HG03378 (cell line): ENCODE measurements around the gene STX7.
A peak's percentile ranks its signal among the peaks of the same experiment; 100 is the strongest.

ENCODE experiments used
- ATAC-seq: cut with Tn5 transposase; IDR thresholded peaks from one replicate; pipeline ENCODE4 v1.9.1; 2021; ENCODE audit warnings: mild to moderate bottlenecking, moderate library complexity; ENCODE audit not compliant: unreplicated experiment

The STX7 gene

GRCh38 chr6:132506869-132507808 lies 5.8 kb downstream of the STX7 start:
- no peak for ATAC-seq

DNA sequence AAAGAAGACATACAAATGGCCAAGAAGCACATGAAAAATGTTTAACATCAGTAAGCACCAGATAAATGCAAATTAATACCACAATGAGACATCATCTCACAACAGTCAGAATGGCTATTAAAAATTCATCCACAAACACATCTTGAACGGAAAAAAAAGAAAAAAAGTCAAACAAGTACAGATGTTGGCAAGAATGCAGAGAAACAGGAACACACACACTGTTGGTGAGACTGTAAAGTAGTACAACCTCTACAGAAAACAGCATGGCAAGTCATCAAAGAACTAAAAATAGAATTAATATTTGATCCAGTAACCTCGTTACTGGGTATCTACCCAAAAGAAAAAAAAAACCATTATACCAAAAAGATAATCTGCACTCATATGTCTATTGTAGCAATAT lies 6.5 kb downstream of the STX7 start:
- ATAC-seq: no peak

DNA sequence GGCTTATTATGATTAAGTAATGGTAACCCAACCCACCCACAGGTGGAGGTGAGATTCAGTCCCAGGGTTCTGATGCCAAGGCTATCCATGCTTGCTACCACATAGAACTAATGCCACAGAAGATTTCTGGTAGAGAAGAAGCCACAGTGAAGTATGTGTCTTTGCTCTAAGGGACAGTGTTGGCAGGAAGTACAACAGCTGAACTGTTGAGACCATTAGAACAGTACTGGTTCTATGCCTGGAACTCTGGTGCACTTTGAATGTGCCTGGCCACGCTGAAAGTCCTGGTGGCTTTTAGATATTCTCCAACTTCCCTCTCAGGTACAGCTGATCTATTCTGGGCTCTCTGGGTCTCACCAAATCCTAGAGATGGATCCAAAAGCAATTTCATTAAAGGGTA lies 7.8 kb downstream of the STX7 start:
- no peak for ATAC-seq

GRCh38 chr6:132504757-132505156 lies 8.2 kb downstream of the STX7 start:
- ATAC-seq: no peak

DNA sequence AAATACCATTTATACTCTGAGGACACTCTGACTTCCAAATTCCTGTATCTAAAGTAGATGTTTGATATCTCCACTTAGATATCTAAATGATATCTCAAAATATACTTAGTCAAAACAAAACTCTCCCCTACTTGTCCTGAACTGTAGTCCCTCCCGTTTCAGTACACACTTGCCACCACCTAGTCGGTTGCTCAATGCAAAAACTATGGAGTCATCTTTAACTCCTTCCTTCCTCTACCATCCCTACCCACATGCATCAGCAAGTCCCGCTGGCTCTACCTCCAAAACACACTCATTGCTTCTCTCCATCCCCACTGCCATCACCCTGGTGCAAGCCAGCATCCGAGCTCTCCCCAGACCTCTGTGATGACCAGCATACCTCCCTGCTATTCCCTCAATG lies 13.2 kb downstream of the STX7 start:
- ATAC-seq: no peak

GRCh38 chr6:132498638-132499037 lies 14.3 kb downstream of the STX7 start:
- ATAC-seq: peak; percentile 54

DNA sequence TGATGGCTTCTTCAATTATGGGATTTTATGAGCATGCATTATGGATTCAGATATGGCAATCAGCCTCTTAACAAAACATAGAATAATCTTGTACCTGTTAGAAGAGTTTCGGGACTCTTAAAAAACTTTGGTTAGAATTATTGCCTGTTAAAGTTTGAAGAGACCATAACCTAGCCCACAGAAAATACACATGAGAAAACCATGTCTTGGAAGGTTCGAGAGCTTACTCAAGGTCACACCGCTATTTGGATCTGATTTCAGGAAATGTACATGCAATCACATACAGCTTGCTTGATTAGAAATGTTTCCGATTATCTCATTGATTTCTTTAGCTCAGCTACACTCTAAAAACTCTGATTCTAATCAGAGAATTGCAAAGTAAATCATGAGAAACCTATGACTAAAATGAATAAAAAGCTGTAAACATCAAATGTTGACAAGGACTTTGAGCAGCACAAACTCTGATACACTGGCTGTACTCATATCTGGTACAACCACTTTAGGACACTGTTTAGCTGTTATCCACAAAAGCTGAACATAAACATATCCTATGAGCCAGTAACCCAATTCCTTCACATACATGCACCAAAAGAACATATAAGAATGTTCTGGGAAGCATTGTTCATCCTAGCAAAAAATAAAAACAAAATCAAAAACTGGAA lies 16.3 kb downstream of the STX7 start:
- ATAC-seq: no peak

- peak; percentile 57 for ATAC-seq
Observed at GRCh38 chr6:132495604-132496079, 17.3 kb downstream of the STX7 start.

GRCh38 chr6:132494954-132495353 lies 18.0 kb downstream of the STX7 start:
- ATAC-seq: peak; percentile 34

DNA sequence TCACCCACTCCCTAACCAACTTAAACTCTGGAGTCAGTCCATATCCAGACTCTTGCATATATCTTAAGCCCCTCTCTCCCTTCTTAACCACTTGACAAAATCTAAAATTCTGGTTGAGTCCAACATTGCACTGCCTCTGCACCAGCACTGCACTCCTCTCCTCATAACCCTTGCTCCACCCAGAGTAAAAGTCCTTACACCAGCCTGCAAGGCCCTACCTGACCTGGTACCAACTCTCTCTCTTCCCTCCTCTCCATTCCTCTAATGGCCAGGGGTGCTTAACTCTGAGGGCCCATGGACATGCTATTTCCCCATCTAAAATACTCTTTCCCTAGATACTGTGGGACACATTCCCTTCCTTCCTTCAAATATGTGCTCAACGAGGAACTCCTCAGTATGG lies 21.0 kb downstream of the STX7 start:
- no peak for ATAC-seq

DNA sequence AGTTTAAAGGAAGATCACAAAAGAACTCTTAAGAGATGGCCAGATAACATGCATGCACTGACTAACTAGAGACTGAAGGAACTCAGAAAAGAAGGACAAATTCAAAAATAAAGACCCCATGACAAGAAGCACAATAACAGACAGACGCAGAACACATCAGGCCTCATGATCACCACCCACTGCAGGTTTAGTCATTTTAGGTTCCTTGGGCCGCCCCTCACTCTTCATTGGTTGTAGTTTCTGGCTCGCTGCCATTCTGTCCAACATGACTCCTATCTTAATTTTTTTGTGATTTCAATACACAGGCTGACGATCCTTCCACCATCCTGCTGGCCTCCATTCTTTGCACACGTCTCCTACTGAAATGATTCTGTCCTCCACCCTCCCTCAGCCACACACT lies 21.6 kb downstream of the STX7 start:
- ATAC-seq: no peak

GRCh38 chr6:132490478-132491204 lies 22.3 kb downstream of the STX7 start:
- ATAC-seq: peak; percentile 37

DNA sequence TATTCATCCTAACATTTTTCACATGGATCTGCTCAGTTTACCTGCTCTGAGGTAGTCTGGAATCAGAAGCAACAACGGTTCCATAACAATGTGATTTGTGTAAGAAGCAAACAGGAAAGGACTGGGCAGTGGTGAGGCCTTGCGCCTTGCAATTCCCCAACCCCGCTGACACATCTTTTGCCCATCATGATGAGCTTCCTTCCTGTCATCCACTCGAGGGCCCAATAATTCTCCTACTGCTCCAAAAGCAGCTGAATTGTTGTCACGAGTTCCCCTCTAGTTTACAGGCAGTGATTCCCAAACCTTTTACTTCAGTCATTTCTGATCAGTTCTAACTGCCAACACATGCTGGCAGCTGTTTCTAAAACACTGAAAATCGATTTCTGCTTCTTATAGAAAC lies 22.9 kb downstream of the STX7 start:
- ATAC-seq: peak; percentile 42

DNA sequence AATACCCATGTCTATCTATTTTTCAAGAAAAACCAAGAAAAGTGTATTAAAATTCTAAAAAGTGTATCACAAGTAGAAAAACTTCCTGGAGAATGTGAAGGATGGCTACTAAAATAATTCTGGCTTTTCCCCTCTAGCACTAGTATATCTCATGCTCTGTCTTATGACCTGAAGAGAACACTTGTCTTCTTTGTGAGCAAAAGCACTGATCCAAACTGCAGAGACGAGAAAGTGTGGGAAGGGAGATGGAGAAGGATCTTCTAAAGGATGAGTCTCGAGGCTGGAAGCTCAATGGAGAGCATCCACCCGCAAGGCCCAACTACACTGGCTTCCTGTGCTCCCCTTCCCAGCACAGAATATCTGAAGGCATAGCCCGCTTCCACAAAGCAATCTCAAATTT lies 23.5 kb downstream of the STX7 start:
- no peak for ATAC-seq

DNA sequence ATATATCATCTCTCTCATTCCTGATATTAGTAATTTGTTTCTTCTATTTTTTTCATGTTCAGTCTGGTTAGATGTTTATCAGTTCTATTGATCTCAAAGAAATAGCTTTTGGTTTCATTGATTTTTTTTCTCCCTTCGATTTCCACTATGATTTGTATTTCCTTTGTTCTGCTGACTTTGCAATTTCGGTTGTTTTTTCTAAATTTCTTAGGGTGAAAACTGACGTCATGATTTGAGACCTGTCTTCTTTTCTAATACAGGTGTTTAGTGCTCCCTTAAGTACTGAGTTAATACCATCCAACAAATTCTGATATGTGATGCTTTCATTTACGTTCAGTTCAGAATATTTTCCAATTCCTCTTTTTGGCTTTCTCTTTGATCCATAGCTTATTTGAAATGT lies 25.2 kb downstream of the STX7 start:
- no peak for ATAC-seq

DNA sequence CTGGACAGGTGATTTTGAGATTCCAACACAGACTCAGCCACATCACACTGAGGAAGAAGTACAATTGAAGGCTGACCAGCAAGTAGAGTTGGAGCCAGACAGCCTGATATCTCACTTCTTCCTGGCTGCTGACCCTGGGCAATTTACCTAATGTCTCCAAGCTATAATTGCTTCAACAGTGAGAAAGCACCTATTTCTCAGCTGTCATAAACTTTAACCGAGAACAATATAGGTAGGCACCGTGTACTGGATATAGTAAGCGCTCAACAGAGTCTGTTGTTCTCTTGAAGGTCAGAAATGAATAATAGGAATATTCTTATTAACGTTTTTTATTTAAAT lies 28.3 kb downstream of the STX7 start:
- no peak for ATAC-seq

- peak; percentile 75 for ATAC-seq
Observed at GRCh38 chr6:132483779-132484679, 28.9 kb downstream of the STX7 start.

DNA sequence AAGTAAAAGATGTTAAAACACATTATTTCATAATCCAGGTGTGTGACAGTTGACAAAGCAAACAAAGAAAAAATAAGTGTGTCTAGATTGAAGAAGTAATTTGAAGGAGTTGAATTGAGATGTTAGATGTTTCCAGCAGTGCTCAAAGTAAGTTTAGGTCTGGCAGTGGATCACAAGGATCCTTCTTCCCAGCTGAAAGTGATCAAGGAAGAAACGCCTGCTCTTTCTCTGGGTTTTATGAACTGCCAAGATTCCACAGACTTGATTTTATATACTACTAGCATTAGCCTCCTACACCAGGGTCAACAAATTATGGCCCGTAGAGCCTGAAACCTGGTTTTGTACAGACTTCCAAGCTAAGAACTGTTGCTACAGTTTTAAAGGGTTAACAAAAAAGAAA lies 30.3 kb downstream of the STX7 start:
- ATAC-seq: no peak

GRCh38 chr6:132481189-132481588 lies 31.7 kb downstream of the STX7 start:
- peak; percentile 44 for ATAC-seq

GRCh38 chr6:132479131-132479530 lies 33.8 kb downstream of the STX7 start:
- ATAC-seq: no peak

DNA sequence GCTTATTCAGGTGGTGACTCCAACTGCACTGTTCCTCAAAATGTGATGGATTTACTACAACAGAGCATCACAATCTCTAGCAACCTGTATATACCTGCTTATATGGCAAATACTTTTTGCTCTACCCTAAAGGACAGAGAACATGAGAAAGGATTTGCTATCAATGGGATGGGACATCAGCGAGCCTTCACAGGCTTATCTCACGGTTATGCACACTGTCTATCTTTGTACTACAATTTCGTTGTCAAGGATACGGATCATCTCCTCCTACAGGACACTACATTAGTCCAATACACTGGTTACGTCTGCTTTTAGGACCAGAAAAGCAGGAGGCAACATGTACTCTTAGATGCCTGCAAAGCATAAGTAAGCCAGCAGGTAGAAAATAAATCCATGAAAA lies 34.2 kb downstream of the STX7 start:
- ATAC-seq: no peak
